HEK293T (cell line): ENCODE data around the gene COL23A1.
"Not testable (repeated sequence)": the region's sequence is repeated elsewhere in the genome, so short reads cannot be mapped to it uniquely, and the experiment has no call there.

Experiments
- CTCF ChIA-PET: fragments of 350-600 bp; formaldehyde crosslinking; extraction: SDS; loops from one replicate; lab custom pipeline; 2021; ENCODE audit warnings: antibody characterized with exemption, inconsistent platforms; lab: Yijun Ruan, JAX
- POLR2A ChIA-PET: fragments of 350-600 bp; formaldehyde crosslinking; extraction: SDS; loops from one replicate; lab custom pipeline; 2020; ENCODE audit warnings: antibody characterized with exemption, inconsistent platforms; lab: Yijun Ruan, JAX
- DNase-seq: peaks from one replicate; pipeline ENCODE4 v3.0.0; 2012; ENCODE audit warnings: mixed read lengths; ENCODE audit errors: extremely low spot score
- ARNT ChIP-seq: fragments of 450-650 bp; IDR thresholded peaks from 2 replicates; pipeline ENCODE4 v1.6.1; 2017; ENCODE audit warnings: mild to moderate bottlenecking
- BHLHE40 ChIP-seq: fragments of 450-650 bp; IDR thresholded peaks from 2 replicates; pipeline ENCODE4 v1.6.1; 2016; ENCODE audit warnings: mild to moderate bottlenecking, moderate library complexity, borderline replicate concordance
- CTBP1 ChIP-seq: fragments of 450-650 bp; IDR thresholded peaks from 2 replicates; pipeline ENCODE4 v1.6.1; 2016; ENCODE audit warnings: borderline replicate concordance
- ELF4 ChIP-seq: fragments of 450-650 bp; IDR thresholded peaks from 2 replicates; pipeline ENCODE4 v1.6.1; 2017; ENCODE audit warnings: antibody characterized with exemption
- FOXA1 ChIP-seq: fragments of 450-650 bp; IDR thresholded peaks from 2 replicates; pipeline ENCODE4 v1.6.1; 2016; ENCODE audit warnings: mild to moderate bottlenecking
- FOXK2 ChIP-seq: fragments of 450-650 bp; IDR thresholded peaks from 2 replicates; pipeline ENCODE4 v1.6.1; 2016; ENCODE audit warnings: mild to moderate bottlenecking
- FOXM1 ChIP-seq: fragments of 450-650 bp; IDR thresholded peaks from 2 replicates; pipeline ENCODE4 v1.6.1; 2017; ENCODE audit warnings: mild to moderate bottlenecking, borderline replicate concordance
- HDGF ChIP-seq: fragments of 450-650 bp; IDR thresholded peaks from 2 replicates; pipeline ENCODE4 v1.6.1; 2017; ENCODE audit warnings: antibody characterized with exemption, borderline replicate concordance
- L3MBTL2 ChIP-seq: fragments of 450-650 bp; conservative IDR thresholded peaks from 2 replicates; pipeline ENCODE4 v1.6.1; 2016; ENCODE audit warnings: mild to moderate bottlenecking
- LEF1 ChIP-seq: fragments of 450-650 bp; IDR thresholded peaks from 2 replicates; pipeline ENCODE4 v1.6.1; 2017; ENCODE audit warnings: mild to moderate bottlenecking, borderline replicate concordance
- NFRKB ChIP-seq: fragments of 450-650 bp; IDR thresholded peaks from 2 replicates; pipeline ENCODE4 v1.6.1; 2016; ENCODE audit warnings: mild to moderate bottlenecking, moderate library complexity
- SP1 ChIP-seq: fragments of 450-650 bp; IDR thresholded peaks from 2 replicates; pipeline ENCODE4 v1.6.1; 2017
- SUZ12 ChIP-seq: fragments of 450-650 bp; IDR thresholded peaks from 2 replicates; pipeline ENCODE4 v1.6.1; 2016; ENCODE audit warnings: mild to moderate bottlenecking
- TARDBP ChIP-seq: fragments of 450-650 bp; IDR thresholded peaks from 2 replicates; pipeline ENCODE4 v1.6.1; 2016
- ZNF384 ChIP-seq: fragments of 450-650 bp; IDR thresholded peaks from 2 replicates; pipeline ENCODE4 v1.6.1; 2016
- TF ChIP-seq, protein P1 (sequence below): fragments of 450-650 bp; IDR thresholded peaks from 2 replicates; pipeline ENCODE4 v1.6.1; 2016

The COL23A1 gene

GRCh38 chr5:178371362-178372111 lies 218.7 kb downstream of the COL23A1 start:
- ChIA-PET POLR2A (no interaction called here), CTCF (interaction anchor here (0.7 kb wide), 1 partner anchor 90 kb away, joined by 3 read pairs; no protein-coding TSS in a partner anchor)
- no peak for TF ChIP-seq FOXK2
- TF ChIP-seq L3MBTL2, result no peak
- no peak for TF ChIP-seq SP1
- TF ChIP-seq CTBP1, result no peak
- TF ChIP-seq HDGF, result no peak
- TF ChIP-seq ARNT, result no peak
- no peak for TF ChIP-seq FOXM1
- TF ChIP-seq SUZ12, result no peak
- TF ChIP-seq ZNF384, result no peak
- TF ChIP-seq, protein P1, sequence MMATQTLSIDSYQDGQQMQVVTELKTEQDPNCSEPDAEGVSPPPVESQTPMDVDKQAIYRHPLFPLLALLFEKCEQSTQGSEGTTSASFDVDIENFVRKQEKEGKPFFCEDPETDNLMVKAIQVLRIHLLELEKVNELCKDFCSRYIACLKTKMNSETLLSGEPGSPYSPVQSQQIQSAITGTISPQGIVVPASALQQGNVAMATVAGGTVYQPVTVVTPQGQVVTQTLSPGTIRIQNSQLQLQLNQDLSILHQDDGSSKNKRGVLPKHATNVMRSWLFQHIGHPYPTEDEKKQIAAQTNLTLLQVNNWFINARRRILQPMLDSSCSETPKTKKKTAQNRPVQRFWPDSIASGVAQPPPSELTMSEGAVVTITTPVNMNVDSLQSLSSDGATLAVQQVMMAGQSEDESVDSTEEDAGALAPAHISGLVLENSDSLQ, result no peak
- no peak for TF ChIP-seq BHLHE40
- TF ChIP-seq FOXA1, result no peak
- no peak for TF ChIP-seq LEF1
- TF ChIP-seq NFRKB, result no peak
- no peak for TF ChIP-seq TARDBP
- no peak for DNase-seq

DNA sequence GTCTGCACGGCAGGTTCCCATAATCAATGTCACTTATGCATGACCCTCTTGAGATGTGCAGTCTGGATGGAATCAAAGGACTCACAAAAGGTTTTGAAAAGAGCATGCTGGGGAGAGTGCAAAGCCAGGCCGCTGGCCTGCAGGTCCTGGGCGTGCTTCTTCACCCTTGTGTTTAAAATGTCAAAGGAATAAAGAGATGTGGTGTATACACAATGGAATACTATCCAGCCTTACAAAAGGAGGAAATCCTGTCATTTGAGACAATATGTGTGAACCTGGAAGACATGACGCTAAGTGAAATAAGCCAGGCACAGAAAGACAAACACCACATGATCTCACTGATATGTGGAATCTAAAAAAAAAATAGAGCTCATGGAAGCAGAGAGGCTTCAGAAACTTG lies 220.1 kb downstream of the COL23A1 start:
- POLR2A ChIA-PET, result no interaction called here
- TF ChIP-seq NFRKB (no peak), CTBP1 (no peak), LEF1 (no peak), HDGF (no peak), L3MBTL2 (no peak), SP1 (no peak), FOXA1 (no peak), SUZ12 (no peak), ARNT (no peak), ZNF384 (no peak), FOXK2 (no peak), TARDBP (no peak)
- CTCF ChIA-PET, result no interaction called here
- DNase-seq, result no peak

DNA sequence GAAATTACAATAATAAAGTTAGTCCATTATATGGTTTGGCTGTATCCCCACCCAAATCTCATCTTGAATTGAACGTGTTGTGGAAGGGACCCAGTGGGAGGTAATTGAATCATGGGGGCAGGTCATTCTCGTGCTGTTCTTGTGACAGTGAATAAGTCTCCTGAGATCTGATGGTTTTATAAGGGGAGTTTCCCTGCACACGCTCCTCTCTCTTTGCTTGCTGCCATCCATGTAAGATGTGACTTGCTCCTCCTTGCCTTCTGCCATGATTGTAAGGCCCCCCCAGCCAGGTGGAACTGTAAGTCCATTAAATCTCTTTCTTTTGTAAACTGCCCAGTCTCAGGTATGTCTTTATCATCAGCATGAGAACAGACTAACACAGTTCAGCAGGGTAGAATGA lies 220.7 kb downstream of the COL23A1 start:
- CTCF ChIA-PET, POLR2A ChIA-PET: not testable (repeated sequence)

DNA sequence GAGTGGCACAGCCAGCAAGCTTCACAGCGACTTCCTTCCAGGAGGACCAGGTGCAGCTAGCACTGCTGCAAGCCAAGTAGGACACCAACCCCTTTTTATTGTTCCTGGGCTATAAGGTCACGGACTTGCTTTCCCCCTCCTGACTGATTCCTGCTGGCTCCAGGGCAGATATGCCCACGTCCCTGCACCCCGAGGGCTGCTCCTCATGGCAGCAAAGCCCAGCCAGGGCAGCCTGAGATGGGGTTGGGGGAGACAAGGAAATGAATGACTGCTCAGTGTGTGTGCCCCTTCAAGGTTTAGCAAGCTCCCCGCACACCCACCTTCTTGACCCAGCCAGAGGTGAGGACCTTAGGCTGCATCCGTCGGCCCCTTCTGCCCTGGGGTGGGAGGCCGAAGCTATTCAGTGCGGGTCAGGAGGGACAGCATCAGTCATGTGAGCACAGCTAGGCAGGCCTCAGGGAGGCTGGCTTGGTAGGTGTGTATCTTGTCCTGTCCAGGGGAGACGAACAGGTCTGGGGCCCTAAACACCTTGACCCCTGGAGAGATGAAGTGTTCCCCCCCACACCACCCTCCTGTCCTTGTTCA lies 221.4 kb downstream of the COL23A1 start:
- TF ChIP-seq ARNT (no peak), LEF1 (no peak), NFRKB (no peak), FOXM1 (no peak), ELF4 (no peak), FOXK2 (no peak), SP1 (no peak)
- TF ChIP-seq, protein P1, result no peak
- CTCF ChIA-PET, result no interaction called here
- POLR2A ChIA-PET, result no interaction called here
- no peak for DNase-seq

More for the DNA sequence above, 220.7 kb downstream of the COL23A1 start:
- DNase-seq, result not testable (repeated sequence)

GRCh38 chr5:178368274-178368673 lies 221.9 kb downstream of the COL23A1 start:
- CTCF ChIA-PET, result no interaction called here
- TF ChIP-seq NFRKB, result no peak
- TF ChIP-seq ELF4, result no peak
- no peak for TF ChIP-seq SUZ12
- TF ChIP-seq ARNT, result no peak
- no peak for TF ChIP-seq ZNF384
- no peak for TF ChIP-seq HDGF
- no peak for TF ChIP-seq TARDBP
- no peak for TF ChIP-seq BHLHE40
- POLR2A ChIA-PET, result no interaction called here
- no peak for DNase-seq

DNA sequence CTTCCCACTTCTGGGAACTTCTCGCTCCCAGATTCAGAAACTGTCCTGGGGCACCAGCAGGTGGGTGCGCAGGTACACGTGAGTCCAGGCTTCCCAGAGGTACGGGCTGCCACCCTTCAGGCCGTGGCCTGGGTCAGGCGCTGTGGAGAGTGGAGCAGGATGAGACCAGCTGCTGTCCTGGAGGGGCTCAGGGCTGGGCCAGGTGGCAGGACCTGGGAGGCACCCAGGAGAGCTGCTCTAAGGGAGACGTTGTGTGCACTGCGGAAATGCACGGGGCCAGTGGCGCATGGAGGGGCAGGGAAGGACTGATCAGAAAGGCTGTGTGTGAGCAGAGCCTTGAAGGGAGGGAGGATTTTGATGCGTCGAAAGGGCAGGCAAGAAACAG lies 222.5 kb downstream of the COL23A1 start:
- no peak for DNase-seq
- ChIA-PET CTCF (no interaction called here), POLR2A (no interaction called here)
- no peak for TF ChIP-seq L3MBTL2
- TF ChIP-seq ZNF384, result no peak
- no peak for TF ChIP-seq LEF1

DNA sequence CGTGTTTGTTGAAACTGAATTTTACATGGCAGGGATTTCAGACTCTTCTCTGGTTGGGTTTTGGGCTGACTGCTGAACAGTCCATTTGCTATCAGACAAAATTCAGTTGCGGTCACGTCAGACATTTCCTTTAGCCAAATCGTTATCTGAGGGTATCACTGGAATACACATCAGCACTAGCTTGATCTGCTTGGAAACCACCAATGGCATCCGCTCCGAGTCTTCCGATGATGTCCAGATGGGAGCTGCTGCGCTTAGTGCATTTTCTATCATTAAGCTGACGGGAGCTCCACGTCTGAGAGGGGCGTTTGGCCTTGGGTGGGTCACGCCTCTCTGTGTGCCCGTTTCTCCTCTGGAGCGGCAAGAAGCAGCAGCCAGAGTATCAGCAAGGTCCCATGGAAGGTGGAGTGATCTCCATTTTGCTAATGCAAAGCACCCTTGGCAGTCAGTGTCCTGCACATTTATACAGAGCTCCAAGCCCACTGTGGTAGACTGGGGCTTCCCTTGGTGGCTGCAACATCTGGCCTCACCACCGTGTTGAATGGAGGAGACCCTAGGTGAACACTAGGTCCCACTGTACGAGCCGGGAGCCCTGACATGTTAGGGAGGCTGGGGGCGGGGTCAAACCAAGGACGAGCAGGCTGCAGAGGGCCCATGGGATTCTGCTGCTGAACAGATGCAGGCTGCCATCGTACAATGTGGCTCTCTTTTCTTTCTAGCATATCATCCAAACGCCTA lies 223.0 kb downstream of the COL23A1 start:
- TF ChIP-seq BHLHE40 (no peak), SUZ12 (no peak), LEF1 (no peak), FOXK2 (no peak), SP1 (no peak), ARNT (no peak), L3MBTL2 (no peak), ELF4 (no peak), HDGF (no peak), CTBP1 (no peak), ZNF384 (no peak), FOXM1 (no peak), NFRKB (no peak), TARDBP (no peak), FOXA1 (no peak)
- TF ChIP-seq, protein P1, result no peak
- DNase-seq, result no peak
- CTCF ChIA-PET, result no interaction called here
- POLR2A ChIA-PET, result no interaction called here
